Keratinocyte (primary cell): Measurements from ENCODE around the gene TRIM66.

Experiments
- EZH2 ChIP-seq: IDR thresholded peaks from one replicate; pipeline ENCODE4 v1.6.1; 2012; ENCODE audit warnings: inconsistent platforms, mild to moderate bottlenecking, low read length, moderate library complexity
- TF ChIP-seq, protein P1 (sequence below), 3 experiments: IDR thresholded peaks in 1 of 3; conservative IDR thresholded peaks in 1 of 3; optimal IDR thresholded peaks in 1 of 3; 2 replicates in 2 of 3; 3 replicates in 1 of 3; pipeline versions ENCODE3 to v1.5.1; 2011; ENCODE audit warnings: low read length in 3 of 3, mild to moderate bottlenecking in 3 of 3, moderate library complexity in 2 of 3, control low read depth in 1 of 3, inconsistent platforms in 1 of 3; ENCODE audit not compliant: insufficient read depth in 2 of 3; ENCODE audit errors: extremely low read depth in 1 of 3

GRCh38 chr11:8724682-8725081 is 42.2 kb upstream of the TRIM66 start:
- TF ChIP-seq, protein P1, sequence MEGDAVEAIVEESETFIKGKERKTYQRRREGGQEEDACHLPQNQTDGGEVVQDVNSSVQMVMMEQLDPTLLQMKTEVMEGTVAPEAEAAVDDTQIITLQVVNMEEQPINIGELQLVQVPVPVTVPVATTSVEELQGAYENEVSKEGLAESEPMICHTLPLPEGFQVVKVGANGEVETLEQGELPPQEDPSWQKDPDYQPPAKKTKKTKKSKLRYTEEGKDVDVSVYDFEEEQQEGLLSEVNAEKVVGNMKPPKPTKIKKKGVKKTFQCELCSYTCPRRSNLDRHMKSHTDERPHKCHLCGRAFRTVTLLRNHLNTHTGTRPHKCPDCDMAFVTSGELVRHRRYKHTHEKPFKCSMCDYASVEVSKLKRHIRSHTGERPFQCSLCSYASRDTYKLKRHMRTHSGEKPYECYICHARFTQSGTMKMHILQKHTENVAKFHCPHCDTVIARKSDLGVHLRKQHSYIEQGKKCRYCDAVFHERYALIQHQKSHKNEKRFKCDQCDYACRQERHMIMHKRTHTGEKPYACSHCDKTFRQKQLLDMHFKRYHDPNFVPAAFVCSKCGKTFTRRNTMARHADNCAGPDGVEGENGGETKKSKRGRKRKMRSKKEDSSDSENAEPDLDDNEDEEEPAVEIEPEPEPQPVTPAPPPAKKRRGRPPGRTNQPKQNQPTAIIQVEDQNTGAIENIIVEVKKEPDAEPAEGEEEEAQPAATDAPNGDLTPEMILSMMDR (optimal IDR thresholded peaks at IDR 0.05 in 1 of 3, IDR thresholded peaks at IDR 0.05 in 1 of 3, conservative IDR thresholded peaks at IDR 0.05 in 1 of 3; ENCODE audit: extremely low read depth in 1 of 3, insufficient read depth in 2 of 3, low read length in 3 of 3), result no peak
- no peak for TF ChIP-seq EZH2
